ENCODE results near the gene LHPP. TPM values are rescaled to one million over a fixed set of nuclear protein-coding genes. Genes with fewer than 3 reads are reported as not detected.

LHPP gene
- total and polyA plus RNA-seq, 10 of the 15 experiments (the other 5 are each of a cell fraction or from before 2014, with no cell fraction given), result 0.79 to 9.8 (median 6.7) TPM

DNA sequence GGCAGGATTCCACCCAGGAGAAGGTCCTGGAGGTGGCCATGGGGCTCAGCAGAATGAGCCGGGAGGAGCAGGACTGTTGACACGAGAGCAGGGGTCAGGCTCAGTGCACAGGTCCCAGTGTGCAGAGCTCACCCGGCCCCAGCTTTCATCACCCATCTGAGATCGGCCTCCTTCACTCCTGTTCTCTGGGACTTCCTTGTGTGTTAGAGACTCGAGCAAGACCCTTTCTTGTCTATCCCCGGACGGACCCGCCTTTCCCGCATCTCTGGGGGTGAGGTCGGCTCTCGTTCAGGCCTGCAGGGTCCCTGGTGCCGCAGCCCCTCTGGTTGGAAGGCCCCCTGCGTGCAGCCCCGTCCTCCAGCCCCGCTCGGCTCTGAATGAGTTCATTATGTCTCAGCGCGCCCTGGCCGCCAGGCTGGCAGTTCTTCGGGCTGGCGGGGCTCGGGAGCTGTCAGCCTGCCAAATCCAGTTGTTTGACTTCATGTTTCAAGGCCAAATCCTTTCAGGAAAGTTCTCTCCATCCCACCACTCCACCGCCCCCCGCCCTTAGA lies 127.9 kb downstream of the LHPP start (continued):
- TF ChIP-seq, protein P1, sequence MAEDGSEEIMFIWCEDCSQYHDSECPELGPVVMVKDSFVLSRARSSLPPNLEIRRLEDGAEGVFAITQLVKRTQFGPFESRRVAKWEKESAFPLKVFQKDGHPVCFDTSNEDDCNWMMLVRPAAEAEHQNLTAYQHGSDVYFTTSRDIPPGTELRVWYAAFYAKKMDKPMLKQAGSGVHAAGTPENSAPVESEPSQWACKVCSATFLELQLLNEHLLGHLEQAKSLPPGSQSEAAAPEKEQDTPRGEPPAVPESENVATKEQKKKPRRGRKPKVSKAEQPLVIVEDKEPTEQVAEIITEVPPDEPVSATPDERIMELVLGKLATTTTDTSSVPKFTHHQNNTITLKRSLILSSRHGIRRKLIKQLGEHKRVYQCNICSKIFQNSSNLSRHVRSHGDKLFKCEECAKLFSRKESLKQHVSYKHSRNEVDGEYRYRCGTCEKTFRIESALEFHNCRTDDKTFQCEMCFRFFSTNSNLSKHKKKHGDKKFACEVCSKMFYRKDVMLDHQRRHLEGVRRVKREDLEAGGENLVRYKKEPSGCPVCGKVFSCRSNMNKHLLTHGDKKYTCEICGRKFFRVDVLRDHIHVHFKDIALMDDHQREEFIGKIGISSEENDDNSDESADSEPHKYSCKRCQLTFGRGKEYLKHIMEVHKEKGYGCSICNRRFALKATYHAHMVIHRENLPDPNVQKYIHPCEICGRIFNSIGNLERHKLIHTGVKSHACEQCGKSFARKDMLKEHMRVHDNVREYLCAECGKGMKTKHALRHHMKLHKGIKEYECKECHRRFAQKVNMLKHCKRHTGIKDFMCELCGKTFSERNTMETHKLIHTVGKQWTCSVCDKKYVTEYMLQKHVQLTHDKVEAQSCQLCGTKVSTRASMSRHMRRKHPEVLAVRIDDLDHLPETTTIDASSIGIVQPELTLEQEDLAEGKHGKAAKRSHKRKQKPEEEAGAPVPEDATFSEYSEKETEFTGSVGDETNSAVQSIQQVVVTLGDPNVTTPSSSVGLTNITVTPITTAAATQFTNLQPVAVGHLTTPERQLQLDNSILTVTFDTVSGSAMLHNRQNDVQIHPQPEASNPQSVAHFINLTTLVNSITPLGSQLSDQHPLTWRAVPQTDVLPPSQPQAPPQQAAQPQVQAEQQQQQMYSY (CRISPR knock-in tag; IDR thresholded peaks at IDR 0.05), result no peak
- TF ChIP-seq NFIC (IDR thresholded peaks at IDR 0.05; ENCODE audit: low read depth, low read length), result no peak
- no peak for TF ChIP-seq MYC (IDR thresholded peaks at IDR 0.05; ENCODE audit: insufficient read depth, insufficient read length, insufficient replicate concordance, low read length, severe bottlenecking)
- TF ChIP-seq ZNF217 (IDR thresholded peaks at IDR 0.05), result no peak
- no peak for TF ChIP-seq RB1 (IDR thresholded peaks at IDR 0.05; ENCODE audit: borderline replicate concordance)
- TF ChIP-seq ASH2L (IDR thresholded peaks at IDR 0.05; ENCODE audit: borderline replicate concordance, low read depth), result no peak
- no peak for TF ChIP-seq MXI1 (IDR thresholded peaks at IDR 0.05; ENCODE audit: low read depth, low read length)
